ENCODE measurements around the gene PIM3. TPM values are rescaled to one million over a fixed set of nuclear protein-coding genes. Genes with fewer than 3 reads are reported as not detected.

Gene PIM3
- total and polyA plus RNA-seq, 2 of the 8 experiments (the other 6 are each of a cell fraction or from before 2014, with no cell fraction given): 22.6 to 30.0 TPM

GRCh38 chr22:49922926-49923325 is 37.6 kb upstream of the PIM3 start:
- peaks cover 7% of the 10 kb centered on the region; the same call in 1 of the 2 replicates for H3K23me2 ChIP-seq (ENCODE audit: low read depth, low read length)
- no peak overlapping the region for H2AFZ ChIP-seq (ENCODE audit: low read length)
- no peak overlapping the region for H2AK5ac ChIP-seq (ENCODE audit: low read depth, low read length)
- no peak for DNase-seq (ENCODE audit: low read depth in 1 of 2, low spot score in 2 of 2)
- no peak overlapping the region for H3K14ac ChIP-seq (ENCODE audit: insufficient read length)
- H3K79me1 ChIP-seq (ENCODE audit: low read depth, low read length): no peaks in the 10 kb centered on the region
- H3K27me3 ChIP-seq (replicated peaks in 1 of 4; ENCODE audit: control insufficient read depth in 3 of 4, extremely low read depth in 1 of 4, insufficient read depth in 3 of 4, low read length in 3 of 4): no peaks in the 10 kb centered on the region; a peak in 2 of 7 replicates
- no peak overlapping the region for H3K18ac ChIP-seq (ENCODE audit: extremely low read depth, low read length)
- H2BK5ac ChIP-seq (ENCODE audit: low read depth, low read length): no peak overlapping the region
- no peak overlapping the region for H2BK12ac ChIP-seq (ENCODE audit: low read depth, low read length)
- H3K9ac ChIP-seq (replicated peaks in 1 of 4; ENCODE audit: extremely low read depth in 1 of 4, low read depth in 3 of 4, low read length in 3 of 4): no peak overlapping the region
- no peak overlapping the region for H3K4me2 ChIP-seq (ENCODE audit: insufficient read depth in 1 of 2, low read depth in 2 of 2, low read length in 2 of 2)
- no peak overlapping the region for H4K91ac ChIP-seq (replicated peaks; ENCODE audit: insufficient read length, low read length)
- no peak for FAIRE-seq
- H3K4ac ChIP-seq (replicated peaks; ENCODE audit: insufficient read length, low read depth, low read length): no peak overlapping the region
- peaks cover 0 to 2% of the 10 kb centered on the region in 2 experiments for H4K20me1 ChIP-seq (replicated peaks in 1 of 2; ENCODE audit: control insufficient read depth in 1 of 2, insufficient read depth in 2 of 2, low read length in 2 of 2)
- no peaks in the 10 kb centered on the region for H3K79me2 ChIP-seq (ENCODE audit: control insufficient read depth in 1 of 2, insufficient read depth in 2 of 2, low read length in 2 of 2)
- no peak overlapping the region for H2BK120ac ChIP-seq (replicated peaks; ENCODE audit: low read depth, low read length)
- H3K4me3 ChIP-seq (ENCODE audit: extremely low read depth in 1 of 4, insufficient read depth in 2 of 4, low read depth in 3 of 4, low read length in 4 of 4): no peak overlapping the region
- 92% methylated on average over 18 of the region's 25 CpGs; no CpG with 5 or more reads in 1 of the 2 experiments for WGBS, 2 experiments (ENCODE audit: extremely low coverage in 1 of 2, insufficient coverage in 1 of 2, insufficient read length in 1 of 2, insufficient replicate concordance in 2 of 2, low coverage in 1 of 2, low lambda C conversion rate in 2 of 2, missing lambda C conversion rate in 1 of 2)
- H2BK20ac ChIP-seq (ENCODE audit: low read length): no peak overlapping the region
- no peaks in the 10 kb centered on the region for H3K9me3 ChIP-seq (ENCODE audit: insufficient read depth in 2 of 2, low read depth in 1 of 2, low read length in 1 of 2)
- ChIA-PET POLR2A (ENCODE audit: partially characterized antibody) (interaction anchor here (1.4 kb wide), 1 partner anchor 13 kb away, joined by 3 read pairs; no protein-coding TSS in a partner anchor), CTCF (ENCODE audit: partially characterized antibody) (interaction anchor here (0.6 to 1.0 kb wide), 2 partner anchors 9 to 119 kb away, joined by 3 read pairs; no protein-coding TSS in a partner anchor)
- no peak overlapping the region for H3K23ac ChIP-seq (ENCODE audit: insufficient read length)
- H4K8ac ChIP-seq (ENCODE audit: extremely low read depth, insufficient read depth, low read length): no peak overlapping the region
- no peak overlapping the region for H3K27ac ChIP-seq (ENCODE audit: low read depth, low read length)
- peaks cover 0 to 5% (median 1%) of the 10 kb centered on the region in 4 experiments; a peak in 4 of 7 replicates for H3K4me1 ChIP-seq (replicated peaks in 1 of 4; ENCODE audit: control insufficient read depth in 3 of 4, insufficient read depth in 4 of 4, low read length in 3 of 4)
- H4K5ac ChIP-seq (ENCODE audit: insufficient read length, low read depth, low read length): no peak overlapping the region
- H3K36me3 ChIP-seq (ENCODE audit: control insufficient read depth in 2 of 4, insufficient read depth in 4 of 4, low read length in 3 of 4): peaks cover 0 to 3% (median 2%) of the 10 kb centered on the region in 4 experiments; a peak in 2 of 8 replicates
- H2BK15ac ChIP-seq (ENCODE audit: low read length): no peak overlapping the region
- H3K56ac ChIP-seq (replicated peaks; ENCODE audit: insufficient read length, low read depth, low read length): no peak overlapping the region
- no peak for TF ChIP-seq RAD21 (IDR thresholded peaks at IDR 0.05 in 1 of 2, conservative IDR thresholded peaks at IDR 0.05 in 1 of 2; ENCODE audit: low read depth in 2 of 2, low read length in 2 of 2)
- TF ChIP-seq POLR2AphosphoS5 (IDR thresholded peaks at IDR 0.05; ENCODE audit: low read depth, low read length): no peak
- TF ChIP-seq EP300 (IDR thresholded peaks at IDR 0.05; ENCODE audit: borderline replicate concordance in 1 of 2, low read depth in 2 of 2, low read length in 2 of 2): no peak
- no peak for TF ChIP-seq CTBP2 (IDR thresholded peaks at IDR 0.05; ENCODE audit: borderline replicate concordance, insufficient read depth, insufficient read length, low read length)
- no peak for TF ChIP-seq TAF1 (IDR thresholded peaks at IDR 0.05; ENCODE audit: low read depth, low read length)
- TF ChIP-seq ATF3 (IDR thresholded peaks at IDR 0.05; ENCODE audit: insufficient read depth, low read depth, low read length): no peak
- no peak for TF ChIP-seq SIX5 (IDR thresholded peaks at IDR 0.05; ENCODE audit: low read depth, low read length)
- no peak for TF ChIP-seq BCL11A (IDR thresholded peaks at IDR 0.05; ENCODE audit: low read depth in 2 of 2, low read length in 2 of 2)
- TF ChIP-seq SUZ12 (IDR thresholded peaks at IDR 0.05; ENCODE audit: low read length): no peak
- TF ChIP-seq, protein P1, sequence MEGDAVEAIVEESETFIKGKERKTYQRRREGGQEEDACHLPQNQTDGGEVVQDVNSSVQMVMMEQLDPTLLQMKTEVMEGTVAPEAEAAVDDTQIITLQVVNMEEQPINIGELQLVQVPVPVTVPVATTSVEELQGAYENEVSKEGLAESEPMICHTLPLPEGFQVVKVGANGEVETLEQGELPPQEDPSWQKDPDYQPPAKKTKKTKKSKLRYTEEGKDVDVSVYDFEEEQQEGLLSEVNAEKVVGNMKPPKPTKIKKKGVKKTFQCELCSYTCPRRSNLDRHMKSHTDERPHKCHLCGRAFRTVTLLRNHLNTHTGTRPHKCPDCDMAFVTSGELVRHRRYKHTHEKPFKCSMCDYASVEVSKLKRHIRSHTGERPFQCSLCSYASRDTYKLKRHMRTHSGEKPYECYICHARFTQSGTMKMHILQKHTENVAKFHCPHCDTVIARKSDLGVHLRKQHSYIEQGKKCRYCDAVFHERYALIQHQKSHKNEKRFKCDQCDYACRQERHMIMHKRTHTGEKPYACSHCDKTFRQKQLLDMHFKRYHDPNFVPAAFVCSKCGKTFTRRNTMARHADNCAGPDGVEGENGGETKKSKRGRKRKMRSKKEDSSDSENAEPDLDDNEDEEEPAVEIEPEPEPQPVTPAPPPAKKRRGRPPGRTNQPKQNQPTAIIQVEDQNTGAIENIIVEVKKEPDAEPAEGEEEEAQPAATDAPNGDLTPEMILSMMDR (IDR thresholded peaks at IDR 0.05; ENCODE audit: control extremely low read depth in 1 of 3, insufficient read depth in 1 of 3, low read depth in 1 of 3, low read length in 3 of 3): no peak

Data from H1 (cell line).